ENCODE results near the gene CDH26. TPM values are rescaled to one million over a fixed set of nuclear protein-coding genes. Genes with fewer than 3 reads are reported as not detected.

Gene CDH26
- total and polyA plus RNA-seq, 2 donors (not counting 3 experiments of a cell fraction or from before 2014, with no cell fraction given) = 0.01 TPM; not detected in 1

- no peaks in the 10 kb centered on the region for H3K27me3 ChIP-seq (ENCODE audit: control insufficient read depth in 2 of 2, insufficient read depth in 2 of 2, low read length in 2 of 2)
- no peaks in the 10 kb centered on the region for H3K4me1 ChIP-seq (ENCODE audit: control insufficient read depth, extremely low read depth, insufficient read depth, low read length)
- H3K9ac ChIP-seq (replicated peaks; ENCODE audit: extremely low read depth, insufficient read depth, low read length) = no peak overlapping the region
- ChIA-PET CTCF (interaction anchor here (2.0 to 4.6 kb wide), 3 partner anchors 9 to 1948 kb away, joined by 9 to 28 read pairs (median 18); partner anchors contain the start of genes FAM217B, PPP1R3D and SYCP2), POLR2A (no interaction called here)
- TF ChIP-seq CTCF (IDR thresholded peaks at IDR 0.05; ENCODE audit: extremely low read depth in 1 of 2, insufficient read depth in 1 of 2, low read depth in 1 of 2, low read length in 2 of 2) = no peak
- no peak for TF ChIP-seq POLR2AphosphoS5 (IDR thresholded peaks at IDR 0.05; ENCODE audit: insufficient read depth, low read depth, low read length)
- no peak for TF ChIP-seq FOS (IDR thresholded peaks at IDR 0.05; ENCODE audit: borderline replicate concordance, insufficient read depth, low read length)
- no peak overlapping the region for H2AFZ ChIP-seq (ENCODE audit: low read depth, low read length)
- H3K9me1 ChIP-seq (replicated peaks; ENCODE audit: control insufficient read depth, extremely low read depth, insufficient read depth, low read length) = no peaks in the 10 kb centered on the region
- FAIRE-seq = no peak
- BruUV-seq (replicated peaks) = no TSS peak
- no peak overlapping the region for H3K4me2 ChIP-seq (ENCODE audit: insufficient read depth, low read length)
- intact Hi-C loops (cut with micrococcal nuclease) = loop anchor here (10.0 kb wide), 1 partner anchor 933 kb away; the partner anchor contains the start of gene TUBB1
- H3K36me3 ChIP-seq (ENCODE audit: control insufficient read depth in 2 of 2, extremely low read depth in 1 of 2, insufficient read depth in 2 of 2, low read length in 2 of 2) = peaks cover 4 to 5% of the 10 kb centered on the region in 2 experiments
- H3K9me3 ChIP-seq (replicated peaks; ENCODE audit: control insufficient read depth, insufficient read depth, low read length) = no peaks in the 10 kb centered on the region
- no peaks in the 10 kb centered on the region for H4K20me1 ChIP-seq (replicated peaks; ENCODE audit: control insufficient read depth, extremely low read depth, insufficient read depth, low read length)
- H3K27ac ChIP-seq (ENCODE audit: insufficient read depth, low read depth, low read length) = no peak overlapping the region
- dilution Hi-C loops (cut with MboI; ENCODE audit: extremely low pct_ligation_motif_present, low sequenced_read_pairs) = no loop called here
- H3K79me2 ChIP-seq (ENCODE audit: control insufficient read depth, insufficient read depth, low read length) = no peaks in the 10 kb centered on the region
- DNase-seq (ENCODE audit: low read depth, low spot score) = no peak
- no peak overlapping the region for H3K4me3 ChIP-seq (replicated peaks in 1 of 3; ENCODE audit: insufficient read depth in 1 of 3, low read depth in 1 of 3, low read length in 3 of 3)
These were observed 10.0 kb upstream of the CDH26 start for GRCh38 chr20:59948212-59948611.

Data from endothelial cell of umbilical vein (primary cell).